K562 (cell line): ENCODE measurements around the gene PPP1R10. TPM values are rescaled to one million over a fixed set of nuclear protein-coding genes. Genes with fewer than 3 reads are reported as not detected.

Experiments
- CBX2 ChIP-seq: fragments of 200-600 bp; sonication (generic); IDR thresholded peaks from one replicate; pipeline ENCODE4 v1.6.1; 2012; ENCODE audit warnings: mild to moderate bottlenecking, low read length, inconsistent platforms; ENCODE audit not compliant: insufficient read depth, poor library complexity, severe bottlenecking
- ETV1 ChIP-seq: fragments of 450-650 bp; conservative IDR thresholded peaks from 2 replicates; pipeline ENCODE4 v1.6.1; 2016; ENCODE audit warnings: missing genetic modification characterization, control low read depth, low read depth, missing compliant biosample characterization
- HDAC6 ChIP-seq: IDR thresholded peaks from 2 replicates; pipeline ENCODE4 v1.6.1; 2012; ENCODE audit warnings: low read depth, mild to moderate bottlenecking, control low read depth, inconsistent platforms, low read length, moderate library complexity
- KAT7 ChIP-seq: sonication (generic); formaldehyde crosslinking; IDR thresholded peaks from 2 replicates; pipeline ENCODE4 v1.8.0; 2022; ENCODE audit warnings: missing genetic modification reagents, mild to moderate bottlenecking, borderline replicate concordance
- MLLT1 ChIP-seq, 2 experiments: fragments of 450-650 bp; IDR thresholded peaks; 2 replicates each; pipeline ENCODE4 v1.6.1; 2016
- NFIC ChIP-seq: fragments of 450-650 bp; IDR thresholded peaks from 2 replicates; pipeline ENCODE4 v1.6.1; 2017; ENCODE audit warnings: mild to moderate bottlenecking, inconsistent platforms
- POLR2AphosphoS5 ChIP-seq: IDR thresholded peaks from 2 replicates; pipeline ENCODE4 v1.6.1; 2011; ENCODE audit warnings: mild to moderate bottlenecking, low read depth, low read length, moderate library complexity; ENCODE audit not compliant: control insufficient read depth, insufficient read depth
- SIN3A ChIP-seq, 2 experiments: fragments of 150-350 bp in 1 of 2; IDR thresholded peaks; 2 replicates each; pipeline ENCODE4 v1.6.1; 2011 to 2016; ENCODE audit warnings: borderline replicate concordance in 2 of 2, low read depth in 2 of 2, low read length in 2 of 2, mild to moderate bottlenecking in 2 of 2, moderate library complexity in 2 of 2; ENCODE audit not compliant: control insufficient read depth in 1 of 2
- SPI1 ChIP-seq: IDR thresholded peaks from 2 replicates; pipeline ENCODE4 v1.6.1; 2011; ENCODE audit warnings: low read depth, low read length, control low read depth, borderline replicate concordance
- SRSF9 ChIP-seq: fragments of 200-400 bp; formaldehyde crosslinking; IDR thresholded peaks from 2 replicates; pipeline ENCODE4 v1.6.1; 2017; ENCODE audit warnings: low read depth, low read length, borderline replicate concordance
- STAT6 ChIP-seq: sonication (generic); formaldehyde crosslinking; IDR thresholded peaks from 2 replicates; pipeline ENCODE4 v1.8.1; 2023; ENCODE audit warnings: mild to moderate bottlenecking, missing genetic modification reagents
- ZBTB5 ChIP-seq: fragments of 450-650 bp; IDR thresholded peaks from 2 replicates; pipeline ENCODE4 v1.6.1; 2017; ENCODE audit warnings: antibody characterized with exemption
- ZFP1 ChIP-seq: fragments of 450-650 bp; formaldehyde crosslinking; IDR thresholded peaks from 2 replicates; pipeline ENCODE4 v1.4.0; 2020; ENCODE audit warnings: mild to moderate bottlenecking, mixed read lengths
- ZFP36 ChIP-seq: fragments of 150-350 bp; IDR thresholded peaks from 2 replicates; pipeline ENCODE4 v1.6.1; 2018; ENCODE audit warnings: low read length, low read depth; ENCODE audit not compliant: partially characterized antibody
- ZFP91 ChIP-seq: sonication (generic); formaldehyde crosslinking; IDR thresholded peaks from 2 replicates; pipeline ENCODE4 v1.8.0; 2022; ENCODE audit warnings: mild to moderate bottlenecking, missing genetic modification reagents
- ZNF124 ChIP-seq: sonication (generic); formaldehyde crosslinking; IDR thresholded peaks from 2 replicates; pipeline ENCODE4 v1.8.1; 2022; ENCODE audit warnings: missing genetic modification reagents
- ZNF143 ChIP-seq: sonication (generic); formaldehyde crosslinking; IDR thresholded peaks from 2 replicates; pipeline ENCODE4 v1.9.0; 2022; ENCODE audit warnings: mild to moderate bottlenecking, missing genetic modification reagents
- ZNF23 ChIP-seq: fragments of 250-450 bp; sonication (Bioruptor Pico); IDR thresholded peaks from 2 replicates; pipeline ENCODE4 v1.4.0; 2020; ENCODE audit warnings: mild to moderate bottlenecking
- ZNF253 ChIP-seq: fragments of 250-450 bp; sonication (Bioruptor Pico); conservative IDR thresholded peaks from 2 replicates; pipeline ENCODE4 v1.6.1; 2021; ENCODE audit warnings: mild to moderate bottlenecking
- ZNF431 ChIP-seq: sonication (generic); formaldehyde crosslinking; IDR thresholded peaks from 2 replicates; pipeline ENCODE4 v1.8.0; 2022; ENCODE audit warnings: mild to moderate bottlenecking, missing genetic modification reagents
- polyA plus RNA-seq, 8 experiments: library from polyadenylated mRNA; depleted of rRNA in 4 of 8; stranded (reverse) in 5 of 8; unstranded in 3 of 8; fragments of >200 nt; fragmentation: Nextera tagmentation in 2 of 8; fragmentation: Illumina TruSeq in 1 of 8; extraction: Ambion mirVana in 2 of 8; extraction: Trizol in 1 of 8; gene quantifications; 2 replicates each; pipeline versions ENCODE4 v1.2.1 to v1.2.3, GENCODE V29; 2011 to 2014; ENCODE audit warnings: inconsistent platforms in 1 of 8, missing spikeins in 1 of 8
- total RNA-seq, 7 experiments: library from RNA; depleted of rRNA in 6 of 7; stranded (reverse); fragments of >200 nt in 6 of 7; fragmentation: Illumina TruSeq in 2 of 7; extraction: Trizol in 2 of 7; gene quantifications; 2 replicates each; pipeline versions ENCODE4 v1.2.1 to v1.2.3, GENCODE V29; 2011 to 2021; ENCODE audit warnings: low replicate concordance in 1 of 7

Gene PPP1R10
- total and polyA plus RNA-seq, 9 of the 15 experiments (the other 6 are each of a cell fraction or from before 2014, with no cell fraction given): 14.1 to 65.5 (median 32.6) TPM

- TF ChIP-seq ZNF124: no peak
- TF ChIP-seq CBX2: no peak
- TF ChIP-seq HDAC6: no peak
- no peak; the same call in 1 of the 2 replicates for TF ChIP-seq ZNF431 (CRISPR knock-in tag)
- no peak for TF ChIP-seq ETV1
- no peak for TF ChIP-seq ZFP36
- TF ChIP-seq ZFP1 (CRISPR knock-in tag): no peak
- TF ChIP-seq NFIC: no peak
- peak; percentile 70 for TF ChIP-seq POLR2AphosphoS5
- TF ChIP-seq ZFP91: no peak
- TF ChIP-seq STAT6 (CRISPR knock-in tag): no peak
- TF ChIP-seq MLLT1 (IDR thresholded peaks at IDR 0.05): no peak
- no peak for TF ChIP-seq ZNF143 (CRISPR knock-in tag)
- TF ChIP-seq ZBTB5: no peak
- peak in 1 of 2 experiments; percentile 57; a peak in 1 of 4 replicates for TF ChIP-seq SIN3A (IDR thresholded peaks at IDR 0.05; ENCODE audit: borderline replicate concordance in 2 of 2, control insufficient read depth in 1 of 2, low read depth in 2 of 2, low read length in 2 of 2)
- TF ChIP-seq SRSF9: no peak
- TF ChIP-seq ZNF253 (CRISPR knock-in tag): no peak
- TF ChIP-seq KAT7: peak; percentile 75; the same call in 1 of the 2 replicates
- TF ChIP-seq SPI1: no peak
- TF ChIP-seq ZNF23 (CRISPR knock-in tag): no peak
Observed at GRCh38 chr6:30646450-30647241, 29.6 kb upstream of the PPP1R10 start, which contains the start of gene C6orf136 (continued).
